A549 (cell line): ENCODE data around the gene LOC101059915.

Source experiments
- ATAC-seq, 2 experiments: fragments of 200-7000 bp in 1 of 2; fragments of >200 bp in 1 of 2; cut with Nextera tagmentation in 1 of 2; cut with Tn5 transposase in 1 of 2; 3 replicates each; pipeline versions ENCODE4 v1.8.0 to v1.9.1; 2018 to 2020; ENCODE audit warnings: mild to moderate bottlenecking in 1 of 2, moderate library complexity in 1 of 2
- CTCF ChIA-PET: fragments of 300-600 bp; sonication (Branson Sonifier 250); formaldehyde crosslinking; extraction: SDS; loops from one replicate; lab custom pipeline; 2021; ENCODE audit warnings: antibody characterized with exemption, inconsistent platforms; lab: Yijun Ruan, JAX
- POLR2A ChIA-PET: fragments of 350-600 bp; formaldehyde crosslinking; extraction: SDS; loops from one replicate; lab custom pipeline; 2021; ENCODE audit warnings: antibody characterized with exemption, inconsistent platforms; lab: Yijun Ruan, JAX
- DNase-seq, 2 experiments: peaks; one replicate each; pipeline versions ENCODE4 v3.0.0 to v3.0.0-alpha.2; 2011 to 2016; ENCODE audit warnings: low read depth in 1 of 2, low spot score in 1 of 2
- FAIRE-seq: peaks from 2 replicates; lab custom pipeline; 2011; peaks lifted over from hg19 to GRCh38; lab: Jason Lieb, UNC
- H3K27ac ChIP-seq, 2 experiments: fragments of >200 bp; sonication (Bioruptor Twin); formaldehyde crosslinking; 3 replicates each; pipeline ENCODE4 v1.5.1; 2016 to 2017
- H3K4me1 ChIP-seq: fragments of >200 bp; sonication (Bioruptor Twin); formaldehyde crosslinking; 3 replicates; pipeline ENCODE4 v1.6.1; 2016
- H3K4me2 ChIP-seq: fragments of >200 bp; sonication (Bioruptor Twin); formaldehyde crosslinking; 3 replicates; pipeline ENCODE4 v1.6.1; 2016
- H3K4me3 ChIP-seq: fragments of >200 bp; sonication (Bioruptor Twin); formaldehyde crosslinking; 3 replicates; pipeline ENCODE4 v1.5.1; 2016
- H3K9me3 ChIP-seq: fragments of >200 bp; sonication (Bioruptor Twin); formaldehyde crosslinking; 3 replicates; pipeline ENCODE4 v1.6.1; 2016
- BHLHE40 ChIP-seq: IDR thresholded peaks from 2 replicates; pipeline ENCODE4 v1.6.1; 2012; ENCODE audit warnings: low read depth, low read length, inconsistent platforms
- CBX2 ChIP-seq: fragments of 200-600 bp; sonication (generic); IDR thresholded peaks from 2 replicates; pipeline ENCODE4 v1.6.1; 2016; ENCODE audit warnings: low read depth, mild to moderate bottlenecking, borderline replicate concordance
- CEBPB ChIP-seq, 2 experiments: fragments of >200 bp in 1 of 2; sonication (Bioruptor Twin) in 1 of 2; formaldehyde crosslinking in 1 of 2; IDR thresholded peaks; 2 replicates each; pipeline ENCODE4 v1.6.1; 2012 to 2016
- CHD2 ChIP-seq: fragments of 150-350 bp; IDR thresholded peaks from 2 replicates; pipeline ENCODE4 v1.6.1; 2014; ENCODE audit warnings: low read length; ENCODE audit not compliant: partially characterized antibody
- E2F6 ChIP-seq: IDR thresholded peaks from 2 replicates; pipeline ENCODE4 v1.6.1; 2012; ENCODE audit warnings: low read depth, borderline replicate concordance
- EHF ChIP-seq: fragments of 250-450 bp; sonication (Bioruptor Pico); IDR thresholded peaks from 2 replicates; pipeline ENCODE4 v1.5.0; 2020; ENCODE audit warnings: mild to moderate bottlenecking
- FOSL2 ChIP-seq, 2 experiments: fragments of 450-650 bp in 1 of 2; fragments of >200 bp in 1 of 2; sonication (Bioruptor Twin) in 1 of 2; formaldehyde crosslinking; IDR thresholded peaks; 2 replicates each; pipeline versions ENCODE4 v1.5.0 to v1.6.1; 2016 to 2020; ENCODE audit warnings: mild to moderate bottlenecking in 1 of 2, moderate library complexity in 1 of 2
- FOXS1 ChIP-seq: fragments of 250-450 bp; sonication (Bioruptor Pico); IDR thresholded peaks from 2 replicates; pipeline ENCODE4 v1.5.0; 2020; ENCODE audit warnings: mild to moderate bottlenecking, moderate library complexity
- HOXA7 ChIP-seq: fragments of 250-450 bp; sonication (Bioruptor Pico); IDR thresholded peaks from 2 replicates; pipeline ENCODE4 v1.5.0; 2020; ENCODE audit warnings: mild to moderate bottlenecking, moderate library complexity
- HOXB13 ChIP-seq: fragments of 250-450 bp; sonication (Bioruptor Pico); IDR thresholded peaks from 2 replicates; pipeline ENCODE4 v1.5.0; 2020; ENCODE audit warnings: low read depth, mild to moderate bottlenecking, moderate library complexity
- HOXB5 ChIP-seq: fragments of 250-450 bp; sonication (Bioruptor Pico); IDR thresholded peaks from 2 replicates; pipeline ENCODE4 v1.5.0; 2020; ENCODE audit warnings: mild to moderate bottlenecking, moderate library complexity
- JUN ChIP-seq, 2 experiments: fragments of >200 bp; sonication (Bioruptor Twin); formaldehyde crosslinking; IDR thresholded peaks; 2 replicates in 1 of 2; 3 replicates in 1 of 2; pipeline ENCODE4 v1.6.1; 2016 to 2017
- KDM1A ChIP-seq: fragments of 200-600 bp; sonication (generic); IDR thresholded peaks from 2 replicates; pipeline ENCODE4 v1.6.1; 2016; ENCODE audit warnings: low read depth, mild to moderate bottlenecking
- KDM5A ChIP-seq: fragments of 200-600 bp; sonication (generic); IDR thresholded peaks from 2 replicates; pipeline ENCODE4 v1.6.1; 2016; ENCODE audit warnings: antibody characterized with exemption, mild to moderate bottlenecking
- NFE2L2 ChIP-seq: fragments of 150-350 bp; conservative IDR thresholded peaks from 2 replicates; pipeline ENCODE4 v1.6.1; 2014; ENCODE audit warnings: low read length
- NR3C1 ChIP-seq: fragments of >200 bp; sonication (Bioruptor Twin); formaldehyde crosslinking; IDR thresholded peaks from 3 replicates; pipeline ENCODE4 v1.6.1; 2017
- PHF8 ChIP-seq: fragments of 200-600 bp; sonication (generic); IDR thresholded peaks from 2 replicates; pipeline ENCODE4 v1.6.1; 2016; ENCODE audit warnings: low read depth, mild to moderate bottlenecking, antibody characterized with exemption, moderate library complexity, borderline replicate concordance
- POLR2AphosphoS2 ChIP-seq: conservative IDR thresholded peaks from 2 replicates; pipeline ENCODE4 v1.6.1; 2012; ENCODE audit warnings: low read length, improper control_type of control experiment, inconsistent platforms
- RCOR1 ChIP-seq: fragments of 150-350 bp; IDR thresholded peaks from 2 replicates; pipeline ENCODE4 v1.6.1; 2014; ENCODE audit warnings: antibody characterized with exemption, low read length, low read depth
- RFX5 ChIP-seq: fragments of 450-650 bp; IDR thresholded peaks from 2 replicates; pipeline ENCODE4 v1.7.1; 2014; ENCODE audit warnings: antibody characterized with exemption, mild to moderate bottlenecking, moderate library complexity
- SREBF2 ChIP-seq: fragments of 450-650 bp; IDR thresholded peaks from 2 replicates; pipeline ENCODE4 v1.6.1; 2014; ENCODE audit warnings: mild to moderate bottlenecking, moderate library complexity
- TFCP2L1 ChIP-seq: fragments of 250-450 bp; sonication (Bioruptor Pico); IDR thresholded peaks from 2 replicates; pipeline ENCODE4 v1.5.0; 2021; ENCODE audit warnings: mild to moderate bottlenecking
- TP53 ChIP-seq: fragments of 250-450 bp; sonication (Bioruptor Pico); IDR thresholded peaks from 2 replicates; pipeline ENCODE4 v1.5.0; 2021; ENCODE audit warnings: mild to moderate bottlenecking, moderate library complexity
- ZC3H11A ChIP-seq: fragments of 450-650 bp; IDR thresholded peaks from 2 replicates; pipeline ENCODE4 v1.6.1; 2014; ENCODE audit warnings: antibody characterized with exemption, mild to moderate bottlenecking
- ZNF302 ChIP-seq: fragments of 250-450 bp; sonication (Bioruptor Pico); IDR thresholded peaks from 2 replicates; pipeline ENCODE4 v1.9.0; 2021; ENCODE audit warnings: inconsistent platforms, mild to moderate bottlenecking, moderate library complexity
- WGBS: methylation state at CpG from one replicate; pipeline ENCODE4 v1.1.6; 2017; ENCODE audit errors: missing lambda C conversion rate; 5-methylcytosine and 5-hydroxymethylcytosine counted together
- TF ChIP-seq, protein P1 (sequence below): fragments of 250-450 bp; sonication (Bioruptor Pico); IDR thresholded peaks from 2 replicates; pipeline ENCODE4 v1.5.0; 2021; ENCODE audit warnings: mild to moderate bottlenecking, moderate library complexity, borderline replicate concordance
- TF ChIP-seq, protein P2 (sequence below): fragments of >200 bp; sonication (Bioruptor Twin); formaldehyde crosslinking; IDR thresholded peaks from 3 replicates; pipeline ENCODE4 v1.6.1; 2016
- TF ChIP-seq, protein P3 (sequence below): fragments of >200 bp; sonication (Bioruptor Twin); formaldehyde crosslinking; IDR thresholded peaks from 3 replicates; pipeline ENCODE4 v1.5.1; 2016
- TF ChIP-seq, protein P4 (sequence below): fragments of >200 bp; sonication (Bioruptor Twin); formaldehyde crosslinking; IDR thresholded peaks from 2 replicates; pipeline ENCODE4 v1.6.1; 2016

Gene LOC101059915

DNA sequence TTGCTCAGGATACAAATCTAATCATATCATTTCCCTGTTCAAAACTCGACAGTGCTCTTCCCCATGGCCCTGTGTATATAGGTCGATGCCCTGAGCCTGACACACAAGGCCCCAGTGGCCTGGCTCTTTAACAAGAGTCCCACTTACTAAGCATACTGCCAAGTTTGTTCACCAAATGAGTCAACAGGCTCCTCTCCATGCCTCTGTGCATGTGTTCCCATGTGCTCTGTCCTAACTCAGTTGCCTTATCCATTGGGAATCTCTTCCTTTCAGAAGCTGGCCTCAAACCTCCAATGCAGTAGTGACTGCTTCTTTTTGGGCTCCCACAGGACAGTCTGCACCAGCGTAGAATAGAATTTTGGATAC is 30.1 kb upstream of the LOC101059915 start (continued):
- TF ChIP-seq E2F6 (no peak), JUN (IDR thresholded peaks at IDR 0.05) (no peak), CBX2 (no peak), HOXB5 (CRISPR knock-in tag) (no peak)

DNA sequence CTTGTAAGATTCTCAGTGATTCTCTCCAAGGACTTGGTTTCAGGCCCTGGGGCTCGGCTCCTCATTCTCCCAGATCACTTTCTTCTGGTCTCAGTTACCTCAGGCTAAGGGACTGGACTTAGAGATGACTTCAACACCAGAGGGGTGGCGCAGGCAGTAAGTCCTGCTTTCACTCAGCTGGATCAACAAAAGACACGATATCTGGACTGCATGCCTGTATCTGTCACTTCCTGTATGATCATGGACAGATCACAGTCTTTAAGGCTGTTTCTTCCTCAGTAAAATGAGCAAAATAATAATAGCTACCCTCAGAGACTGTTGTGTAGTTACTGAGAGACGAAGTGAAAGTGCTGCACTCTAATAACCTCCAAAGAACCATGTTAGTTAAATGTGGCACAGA is 29.5 kb upstream of the LOC101059915 start:
- Histone ChIP-seq H3K27ac (no peak overlapping the region), H3K4me1 (no peaks in the 10 kb centered on the region; the same call in 2 of the 3 replicates), H3K9me3 (no peaks in the 10 kb centered on the region), H3K4me2 (no peak overlapping the region), H3K4me3 (no peak overlapping the region)
- DNase-seq, result no peak
- WGBS, result 64% methylated on average over 4 of the region's 4 CpGs
- no peak for ATAC-seq
- TF ChIP-seq, protein P1, sequence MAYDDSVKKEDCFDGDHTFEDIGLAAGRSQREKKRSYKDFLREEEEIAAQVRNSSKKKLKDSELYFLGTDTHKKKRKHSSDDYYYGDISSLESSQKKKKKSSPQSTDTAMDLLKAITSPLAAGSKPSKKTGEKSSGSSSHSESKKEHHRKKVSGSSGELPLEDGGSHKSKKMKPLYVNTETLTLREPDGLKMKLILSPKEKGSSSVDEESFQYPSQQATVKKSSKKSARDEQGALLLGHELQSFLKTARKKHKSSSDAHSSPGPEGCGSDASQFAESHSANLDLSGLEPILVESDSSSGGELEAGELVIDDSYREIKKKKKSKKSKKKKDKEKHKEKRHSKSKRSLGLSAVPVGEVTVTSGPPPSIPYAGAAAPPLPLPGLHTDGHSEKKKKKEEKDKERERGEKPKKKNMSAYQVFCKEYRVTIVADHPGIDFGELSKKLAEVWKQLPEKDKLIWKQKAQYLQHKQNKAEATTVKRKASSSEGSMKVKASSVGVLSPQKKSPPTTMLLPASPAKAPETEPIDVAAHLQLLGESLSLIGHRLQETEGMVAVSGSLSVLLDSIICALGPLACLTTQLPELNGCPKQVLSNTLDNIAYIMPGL (CRISPR knock-in tag), result no peak
- TF ChIP-seq CEBPB (IDR thresholded peaks at IDR 0.05), result no peak
- no peak for TF ChIP-seq NR3C1
- no peak for TF ChIP-seq KDM1A
- TF ChIP-seq ZC3H11A, result no peak
- TF ChIP-seq SREBF2, result no peak
- TF ChIP-seq RCOR1, result no peak
- no peak for TF ChIP-seq NFE2L2
- no peak for TF ChIP-seq FOSL2 (IDR thresholded peaks at IDR 0.05)
- TF ChIP-seq FOSL2 (CRISPR knock-in tag; IDR thresholded peaks at IDR 0.05), result no peak
- ChIA-PET POLR2A (no interaction called here), CTCF (interaction anchor here (0.6 kb wide), 1 partner anchor 13 kb away, joined by 3 read pairs; no protein-coding TSS in a partner anchor)
- FAIRE-seq, result no peak

DNA sequence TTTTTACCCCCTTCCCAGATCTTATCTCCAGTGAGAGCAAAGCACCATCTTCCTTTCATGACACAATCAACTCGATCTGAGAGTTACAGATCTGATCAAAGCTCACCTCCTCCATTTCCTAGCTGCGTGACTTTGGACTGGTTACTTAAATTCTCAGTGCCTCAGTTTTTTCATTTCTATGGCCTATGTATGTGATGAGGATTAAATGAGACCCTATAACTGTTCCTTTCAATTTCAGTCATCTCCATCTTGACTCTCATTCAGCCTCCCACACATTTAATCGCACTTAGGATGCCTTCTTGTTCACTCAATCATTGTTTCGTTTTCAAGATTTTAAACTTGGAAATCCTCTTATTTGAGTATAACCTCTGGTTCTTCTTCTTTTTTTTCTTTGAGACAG is 28.9 kb upstream of the LOC101059915 start:
- WGBS, result 80% methylated on average over 4 of the region's 4 CpGs
- CTCF ChIA-PET, result interaction anchor here (0.6 kb wide), 1 partner anchor 13 kb away, joined by 3 read pairs; no protein-coding TSS in a partner anchor
- ATAC-seq (no peak), DNase-seq (no peak), FAIRE-seq (no peak)
- TF ChIP-seq POLR2AphosphoS2 (no peak), TP53 (CRISPR knock-in tag) (no peak), ZNF302 (CRISPR knock-in tag) (no peak), KDM5A (no peak), PHF8 (no peak), HOXA7 (CRISPR knock-in tag) (no peak), TFCP2L1 (CRISPR knock-in tag) (no peak), FOXS1 (CRISPR knock-in tag) (no peak), KDM1A (no peak), CBX2 (no peak), BHLHE40 (no peak), EHF (CRISPR knock-in tag) (no peak), HOXB13 (CRISPR knock-in tag) (no peak), RFX5 (no peak), CHD2 (no peak)
- TF ChIP-seq, protein P2, sequence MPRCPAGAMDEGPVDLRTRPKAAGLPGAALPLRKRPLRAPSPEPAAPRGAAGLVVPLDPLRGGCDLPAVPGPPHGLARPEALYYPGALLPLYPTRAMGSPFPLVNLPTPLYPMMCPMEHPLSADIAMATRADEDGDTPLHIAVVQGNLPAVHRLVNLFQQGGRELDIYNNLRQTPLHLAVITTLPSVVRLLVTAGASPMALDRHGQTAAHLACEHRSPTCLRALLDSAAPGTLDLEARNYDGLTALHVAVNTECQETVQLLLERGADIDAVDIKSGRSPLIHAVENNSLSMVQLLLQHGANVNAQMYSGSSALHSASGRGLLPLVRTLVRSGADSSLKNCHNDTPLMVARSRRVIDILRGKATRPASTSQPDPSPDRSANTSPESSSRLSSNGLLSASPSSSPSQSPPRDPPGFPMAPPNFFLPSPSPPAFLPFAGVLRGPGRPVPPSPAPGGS, result no peak
- TF ChIP-seq, protein P3, sequence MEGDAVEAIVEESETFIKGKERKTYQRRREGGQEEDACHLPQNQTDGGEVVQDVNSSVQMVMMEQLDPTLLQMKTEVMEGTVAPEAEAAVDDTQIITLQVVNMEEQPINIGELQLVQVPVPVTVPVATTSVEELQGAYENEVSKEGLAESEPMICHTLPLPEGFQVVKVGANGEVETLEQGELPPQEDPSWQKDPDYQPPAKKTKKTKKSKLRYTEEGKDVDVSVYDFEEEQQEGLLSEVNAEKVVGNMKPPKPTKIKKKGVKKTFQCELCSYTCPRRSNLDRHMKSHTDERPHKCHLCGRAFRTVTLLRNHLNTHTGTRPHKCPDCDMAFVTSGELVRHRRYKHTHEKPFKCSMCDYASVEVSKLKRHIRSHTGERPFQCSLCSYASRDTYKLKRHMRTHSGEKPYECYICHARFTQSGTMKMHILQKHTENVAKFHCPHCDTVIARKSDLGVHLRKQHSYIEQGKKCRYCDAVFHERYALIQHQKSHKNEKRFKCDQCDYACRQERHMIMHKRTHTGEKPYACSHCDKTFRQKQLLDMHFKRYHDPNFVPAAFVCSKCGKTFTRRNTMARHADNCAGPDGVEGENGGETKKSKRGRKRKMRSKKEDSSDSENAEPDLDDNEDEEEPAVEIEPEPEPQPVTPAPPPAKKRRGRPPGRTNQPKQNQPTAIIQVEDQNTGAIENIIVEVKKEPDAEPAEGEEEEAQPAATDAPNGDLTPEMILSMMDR, result no peak
- TF ChIP-seq, protein P4, sequence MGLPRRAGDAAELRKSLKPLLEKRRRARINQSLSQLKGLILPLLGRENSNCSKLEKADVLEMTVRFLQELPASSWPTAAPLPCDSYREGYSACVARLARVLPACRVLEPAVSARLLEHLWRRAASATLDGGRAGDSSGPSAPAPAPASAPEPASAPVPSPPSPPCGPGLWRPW, result no peak
- Histone ChIP-seq H3K9me3 (no peaks in the 10 kb centered on the region), H3K4me3 (no peak overlapping the region), H3K4me2 (no peak overlapping the region), H3K4me1 (no peaks in the 10 kb centered on the region), H3K27ac (no peak overlapping the region)
- POLR2A ChIA-PET, result no interaction called here
